Keratinocyte (primary cell): Measurements from ENCODE around the gene OR10H1.

ENCODE experiments used
- CTCF ChIP-seq, 3 experiments: IDR thresholded peaks in 1 of 3; conservative IDR thresholded peaks in 1 of 3; optimal IDR thresholded peaks in 1 of 3; 2 replicates in 2 of 3; 3 replicates in 1 of 3; pipeline versions ENCODE3 to v1.5.1; 2011; ENCODE audit warnings: low read length in 3 of 3, mild to moderate bottlenecking in 3 of 3, moderate library complexity in 2 of 3, control low read depth in 1 of 3, inconsistent platforms in 1 of 3; ENCODE audit not compliant: insufficient read depth in 2 of 3; ENCODE audit errors: extremely low read depth in 1 of 3
- EZH2 ChIP-seq: IDR thresholded peaks from one replicate; pipeline ENCODE4 v1.6.1; 2012; ENCODE audit warnings: inconsistent platforms, mild to moderate bottlenecking, low read length, moderate library complexity

- TF ChIP-seq CTCF (optimal IDR thresholded peaks at IDR 0.05 in 1 of 3, IDR thresholded peaks at IDR 0.05 in 1 of 3, conservative IDR thresholded peaks at IDR 0.05 in 1 of 3; ENCODE audit: extremely low read depth in 1 of 3, insufficient read depth in 2 of 3, low read length in 3 of 3) (no peak), EZH2 (no peak)
Measured at GRCh38 chr19:15776991-15777970, 38.2 kb downstream of the OR10H1 start.
